Measurements from ENCODE around the gene LSG1.

DNA sequence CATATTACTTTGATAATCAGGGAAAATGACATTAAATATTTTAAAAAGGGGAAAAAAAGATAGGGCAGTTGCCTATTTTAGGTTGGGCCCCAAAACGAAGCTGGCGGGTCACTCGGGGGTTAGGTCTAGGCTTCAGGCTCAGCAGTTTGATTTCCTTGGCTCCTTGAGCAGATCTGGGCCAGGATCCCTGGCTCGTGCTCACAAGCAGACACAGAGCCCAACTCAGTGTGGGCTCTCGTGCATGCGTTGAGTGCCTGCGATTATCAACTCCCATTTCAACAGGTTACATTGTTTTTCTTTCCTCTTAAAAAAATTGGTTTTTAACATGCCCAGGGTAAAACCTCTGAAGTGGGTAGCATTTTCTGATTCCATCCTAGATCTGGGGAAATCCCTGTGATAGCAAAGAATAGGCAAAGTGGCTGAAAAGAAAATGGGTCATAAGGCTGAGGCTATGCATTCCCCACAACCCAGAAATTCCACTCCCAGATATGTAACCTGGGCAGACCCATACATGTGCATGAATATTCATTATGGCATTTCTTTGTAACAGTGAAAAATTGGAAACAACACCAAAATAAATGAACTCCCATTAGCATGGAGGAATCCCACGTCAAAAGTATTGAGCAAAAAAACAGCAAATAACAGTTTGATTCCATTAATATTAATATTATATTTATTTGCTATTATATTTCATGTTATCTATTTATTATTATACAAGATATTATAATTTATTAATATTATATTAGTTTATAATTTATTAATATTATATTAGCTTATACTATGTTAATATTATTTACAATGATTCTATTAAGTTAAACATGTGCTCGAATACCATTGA is 41.5 kb upstream of the LSG1 start:
- no peak for TF ChIP-seq TAF1 (IDR thresholded peaks at IDR 0.05; ENCODE audit: borderline replicate concordance, insufficient read depth, low read length)
- no peak for TF ChIP-seq POLR2AphosphoS5 (IDR thresholded peaks at IDR 0.05; ENCODE audit: low read depth, low read length)
- no peak for TF ChIP-seq SIN3A (IDR thresholded peaks at IDR 0.05; ENCODE audit: borderline replicate concordance, insufficient read depth, low read length)
- TF ChIP-seq, protein P1, sequence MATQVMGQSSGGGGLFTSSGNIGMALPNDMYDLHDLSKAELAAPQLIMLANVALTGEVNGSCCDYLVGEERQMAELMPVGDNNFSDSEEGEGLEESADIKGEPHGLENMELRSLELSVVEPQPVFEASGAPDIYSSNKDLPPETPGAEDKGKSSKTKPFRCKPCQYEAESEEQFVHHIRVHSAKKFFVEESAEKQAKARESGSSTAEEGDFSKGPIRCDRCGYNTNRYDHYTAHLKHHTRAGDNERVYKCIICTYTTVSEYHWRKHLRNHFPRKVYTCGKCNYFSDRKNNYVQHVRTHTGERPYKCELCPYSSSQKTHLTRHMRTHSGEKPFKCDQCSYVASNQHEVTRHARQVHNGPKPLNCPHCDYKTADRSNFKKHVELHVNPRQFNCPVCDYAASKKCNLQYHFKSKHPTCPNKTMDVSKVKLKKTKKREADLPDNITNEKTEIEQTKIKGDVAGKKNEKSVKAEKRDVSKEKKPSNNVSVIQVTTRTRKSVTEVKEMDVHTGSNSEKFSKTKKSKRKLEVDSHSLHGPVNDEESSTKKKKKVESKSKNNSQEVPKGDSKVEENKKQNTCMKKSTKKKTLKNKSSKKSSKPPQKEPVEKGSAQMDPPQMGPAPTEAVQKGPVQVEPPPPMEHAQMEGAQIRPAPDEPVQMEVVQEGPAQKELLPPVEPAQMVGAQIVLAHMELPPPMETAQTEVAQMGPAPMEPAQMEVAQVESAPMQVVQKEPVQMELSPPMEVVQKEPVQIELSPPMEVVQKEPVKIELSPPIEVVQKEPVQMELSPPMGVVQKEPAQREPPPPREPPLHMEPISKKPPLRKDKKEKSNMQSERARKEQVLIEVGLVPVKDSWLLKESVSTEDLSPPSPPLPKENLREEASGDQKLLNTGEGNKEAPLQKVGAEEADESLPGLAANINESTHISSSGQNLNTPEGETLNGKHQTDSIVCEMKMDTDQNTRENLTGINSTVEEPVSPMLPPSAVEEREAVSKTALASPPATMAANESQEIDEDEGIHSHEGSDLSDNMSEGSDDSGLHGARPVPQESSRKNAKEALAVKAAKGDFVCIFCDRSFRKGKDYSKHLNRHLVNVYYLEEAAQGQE (IDR thresholded peaks at IDR 0.05; ENCODE audit: insufficient read depth in 1 of 2, low read depth in 2 of 2, low read length in 2 of 2), result no peak

All from PFSK-1 (cell line).